Measurements from ENCODE around the gene OR2F2.

GRCh38 chr7:143980746-143981510 lies 45.9 kb downstream of the OR2F2 start:
- TF ChIP-seq NFIC (IDR thresholded peaks at IDR 0.05; ENCODE audit: borderline replicate concordance), result no peak
- no peak for TF ChIP-seq CTCF (IDR thresholded peaks at IDR 0.05)
